Esophagus mucosa (tissue), 1 donor: ENCODE data around the gene CCDC78. TPM values are rescaled to one million over a fixed set of nuclear protein-coding genes. Genes with fewer than 3 reads are reported as not detected.
A peak's percentile ranks its signal among the peaks of the same experiment; 100 is the strongest.

ENCODE experiments used
- ATAC-seq: fragments of 200-7000 bp; cut with Tn5 transposase; one replicate; pipeline ENCODE4 v1.9.1; 2020
- total RNA-seq: library from RNA; stranded (reverse); gene quantifications from one replicate; pipeline ENCODE4 v1.2.4, GENCODE V29; 2023
- donor health status: DM: yes; HTN: yes; CAD: no.

Gene CCDC78
- total RNA-seq, 1 donor from 2014 or later = 0.40 TPM

DNA sequence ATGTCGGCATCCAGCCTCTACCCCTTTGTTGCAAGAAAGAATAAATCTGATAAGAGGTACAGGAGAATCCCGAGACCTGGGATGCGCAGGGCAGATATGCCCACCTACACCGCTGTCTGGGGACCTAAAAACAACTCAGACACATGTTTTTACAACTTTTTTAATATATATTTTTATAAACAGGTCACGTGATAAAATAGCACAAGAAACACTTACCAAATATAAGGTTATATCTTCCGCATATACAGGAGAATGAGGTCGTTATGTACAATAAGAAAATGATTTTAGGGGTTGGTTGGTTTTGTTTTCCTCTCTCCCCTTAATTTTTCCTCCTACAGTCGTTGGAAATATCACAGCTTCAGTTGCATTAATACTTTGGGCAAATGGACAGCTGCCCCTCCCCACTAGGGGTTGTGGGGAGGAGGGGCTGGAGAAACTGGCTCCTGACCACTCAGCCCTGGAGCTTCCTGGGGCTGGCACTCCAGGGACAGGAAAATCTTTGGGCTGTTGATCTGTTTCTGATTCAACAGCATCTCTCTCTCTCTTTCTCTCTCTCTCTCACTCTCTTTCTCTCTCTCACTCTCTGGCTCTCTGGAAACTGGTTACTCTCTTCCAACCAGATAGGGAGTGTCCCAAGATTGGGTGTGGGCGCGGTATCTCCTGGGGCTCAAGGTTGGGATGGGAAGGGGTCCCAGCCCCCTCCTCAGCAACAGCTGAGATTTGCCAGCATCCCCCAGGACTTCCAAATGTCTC, 33.7 kb downstream of the CCDC78 start:
- ATAC-seq = no peak

DNA sequence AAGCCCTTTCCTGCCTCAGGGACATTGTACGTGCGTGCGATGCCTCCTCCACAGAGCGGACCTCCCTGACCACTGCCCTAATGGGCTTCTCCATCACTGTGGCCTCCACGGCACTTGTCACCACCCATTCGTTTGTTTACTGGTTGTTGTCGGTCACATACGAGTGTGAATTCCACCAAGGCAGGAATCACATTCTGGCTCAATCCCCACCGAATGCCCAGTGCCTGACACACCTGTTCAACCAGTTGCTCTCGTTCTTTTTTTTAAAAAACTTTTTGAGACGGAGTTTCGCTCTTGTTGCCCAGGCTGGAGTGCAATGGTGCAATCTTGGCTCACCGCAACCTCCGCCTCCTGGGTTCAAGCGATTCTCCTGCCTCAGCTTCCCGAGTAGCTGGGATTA, 35.0 kb downstream of the CCDC78 start:
- peak; percentile 1 for ATAC-seq

DNA sequence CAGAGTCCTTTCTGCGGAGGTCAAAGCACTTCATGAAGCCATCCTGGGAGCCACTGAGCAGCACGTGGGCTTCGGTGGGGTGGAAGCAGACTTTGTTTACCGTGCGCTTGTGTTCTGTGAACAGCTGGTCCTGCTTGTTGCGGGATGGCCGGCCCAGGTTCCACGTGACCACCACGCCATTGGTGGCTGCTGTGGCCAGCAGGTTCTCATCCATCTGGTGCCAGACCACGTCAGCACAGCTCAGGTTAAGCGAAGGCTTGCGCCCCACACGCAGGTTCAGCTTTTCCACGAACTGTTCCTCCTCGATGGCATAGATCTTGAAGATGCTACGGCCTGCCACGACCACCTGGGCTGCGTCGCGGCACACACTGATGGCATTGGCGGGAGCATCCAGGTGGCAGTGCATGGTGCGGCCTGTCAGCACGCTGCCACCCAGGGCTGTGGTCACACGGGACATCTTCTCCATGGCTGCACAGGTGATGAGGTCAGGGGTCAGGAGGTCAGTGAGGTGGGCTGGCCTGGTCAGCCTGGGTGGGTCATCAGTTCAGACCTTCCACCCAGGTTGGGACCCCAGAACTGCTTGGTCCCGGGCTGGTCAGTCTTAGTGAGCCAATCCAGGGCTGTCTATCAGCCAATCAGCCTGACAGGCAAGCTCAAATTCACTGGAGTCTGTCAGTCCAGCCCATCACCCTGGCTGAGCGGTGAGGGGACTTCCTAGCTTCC, 36.9 kb downstream of the CCDC78 start:
- no peak for ATAC-seq

DNA sequence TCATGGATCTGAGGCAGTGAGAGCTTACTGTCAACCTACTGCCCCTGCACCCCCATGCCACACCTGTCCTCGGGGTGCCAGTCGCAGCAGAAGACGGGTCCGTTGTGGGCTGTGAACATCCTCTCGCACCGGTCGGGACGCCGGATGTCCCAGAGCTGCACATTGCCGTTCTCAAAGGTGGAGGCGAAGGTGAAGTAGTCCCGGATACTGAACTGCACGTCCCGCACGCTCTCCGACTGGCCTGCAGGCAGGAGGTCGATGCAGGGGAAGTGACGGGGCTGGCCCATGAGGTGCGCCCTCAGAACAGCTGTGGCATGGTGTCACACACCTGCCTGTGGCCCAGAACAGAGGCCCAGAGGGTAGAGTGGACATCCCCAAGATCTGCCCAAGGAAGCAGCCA, 38.7 kb downstream of the CCDC78 start:
- no peak for ATAC-seq

DNA sequence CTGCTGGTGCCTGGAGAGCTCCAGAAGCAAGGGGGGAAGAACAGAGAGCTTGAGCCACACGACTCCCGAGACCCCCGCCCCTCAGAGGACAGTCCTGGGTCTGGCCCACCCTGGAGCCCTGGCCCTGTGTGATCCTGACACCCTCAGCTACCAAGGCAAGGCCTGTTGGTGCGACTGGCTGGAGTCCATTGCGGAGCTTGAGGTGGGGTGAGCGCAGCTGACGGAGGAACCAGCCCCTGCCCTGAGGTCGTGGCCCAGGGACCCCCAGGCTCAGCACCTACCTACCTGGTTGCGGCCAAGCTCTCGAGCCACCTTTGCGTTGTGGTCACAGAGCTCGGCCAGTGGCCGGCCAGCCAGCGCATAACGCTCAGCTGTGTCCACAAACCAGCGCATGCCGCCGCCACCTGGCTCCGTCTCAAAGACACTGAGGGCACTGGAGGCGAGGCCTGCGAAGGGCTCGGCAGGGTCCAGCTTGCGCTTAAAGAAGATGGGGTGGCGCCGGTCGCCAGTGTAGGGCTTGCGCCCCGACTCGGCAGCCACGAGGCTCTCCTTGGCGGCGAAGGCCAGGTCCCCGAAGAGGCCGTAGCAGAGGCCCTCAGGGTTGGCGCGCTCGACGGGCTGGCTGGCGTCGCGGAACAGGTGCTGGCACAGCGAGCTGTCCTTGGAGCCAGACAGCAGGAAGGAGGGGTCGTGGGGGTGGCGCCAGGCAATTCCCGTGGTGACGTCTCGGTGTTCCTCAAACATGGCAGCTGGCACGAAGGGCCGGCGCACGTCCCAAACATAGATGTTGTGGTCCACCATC, 39.6 kb downstream of the CCDC78 start:
- ATAC-seq = no peak

DNA sequence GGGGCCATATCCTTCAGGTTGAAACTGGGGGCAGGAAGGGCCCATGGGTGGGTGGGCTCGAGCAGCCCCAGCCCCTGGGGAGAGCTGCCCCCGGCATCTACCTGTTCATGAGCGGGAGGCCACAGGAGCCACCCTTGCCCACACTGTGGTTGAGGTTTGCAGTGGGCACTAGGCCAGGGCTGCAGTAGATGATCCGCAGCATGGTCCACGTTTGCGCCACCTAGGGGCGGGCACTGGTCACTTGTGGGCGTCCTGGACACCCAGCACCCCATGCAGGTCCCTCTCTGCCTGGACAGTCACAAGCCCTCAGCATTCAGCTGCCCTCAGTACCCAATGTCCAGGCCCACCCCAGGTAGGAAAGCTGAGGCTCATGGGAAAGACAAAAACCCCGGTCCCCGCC, 40.3 kb downstream of the CCDC78 start:
- no peak for ATAC-seq

DNA sequence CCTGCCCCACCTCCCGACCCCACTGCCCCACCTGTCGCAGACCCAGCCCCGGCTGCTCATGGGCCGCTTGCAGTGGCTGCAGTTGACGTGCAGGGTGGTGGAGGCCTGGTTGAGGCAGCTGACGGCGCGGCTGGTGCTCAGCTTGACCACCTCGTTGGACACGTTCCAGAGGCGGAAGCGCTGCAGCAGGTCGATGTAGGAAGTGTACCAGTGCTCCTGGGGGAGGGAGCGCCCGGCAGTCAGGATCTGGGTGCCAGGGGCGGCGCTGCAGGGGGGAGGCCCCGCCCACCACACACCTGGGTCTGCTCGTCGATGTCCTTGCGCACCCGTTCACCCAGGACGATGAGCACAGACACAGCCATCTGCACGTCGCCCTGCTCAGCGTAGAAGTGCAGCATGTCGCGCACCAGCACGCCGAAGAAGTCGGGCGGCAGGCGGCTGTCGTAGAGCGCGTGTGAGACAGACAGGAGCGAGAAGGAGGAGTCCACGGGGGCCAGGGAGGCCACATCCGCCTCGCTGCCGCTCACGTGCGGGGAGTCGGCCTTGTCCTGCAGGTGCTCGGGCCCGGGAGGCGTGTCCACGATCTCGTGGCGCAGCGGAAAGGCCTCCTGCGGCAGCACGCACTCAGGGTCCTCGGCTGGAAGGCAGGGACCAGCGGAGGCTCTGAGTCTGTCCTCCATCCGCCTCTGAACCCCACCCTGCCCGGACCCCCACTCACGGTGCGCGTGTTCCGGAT, 41.1 kb downstream of the CCDC78 start:
- no peak for ATAC-seq

DNA sequence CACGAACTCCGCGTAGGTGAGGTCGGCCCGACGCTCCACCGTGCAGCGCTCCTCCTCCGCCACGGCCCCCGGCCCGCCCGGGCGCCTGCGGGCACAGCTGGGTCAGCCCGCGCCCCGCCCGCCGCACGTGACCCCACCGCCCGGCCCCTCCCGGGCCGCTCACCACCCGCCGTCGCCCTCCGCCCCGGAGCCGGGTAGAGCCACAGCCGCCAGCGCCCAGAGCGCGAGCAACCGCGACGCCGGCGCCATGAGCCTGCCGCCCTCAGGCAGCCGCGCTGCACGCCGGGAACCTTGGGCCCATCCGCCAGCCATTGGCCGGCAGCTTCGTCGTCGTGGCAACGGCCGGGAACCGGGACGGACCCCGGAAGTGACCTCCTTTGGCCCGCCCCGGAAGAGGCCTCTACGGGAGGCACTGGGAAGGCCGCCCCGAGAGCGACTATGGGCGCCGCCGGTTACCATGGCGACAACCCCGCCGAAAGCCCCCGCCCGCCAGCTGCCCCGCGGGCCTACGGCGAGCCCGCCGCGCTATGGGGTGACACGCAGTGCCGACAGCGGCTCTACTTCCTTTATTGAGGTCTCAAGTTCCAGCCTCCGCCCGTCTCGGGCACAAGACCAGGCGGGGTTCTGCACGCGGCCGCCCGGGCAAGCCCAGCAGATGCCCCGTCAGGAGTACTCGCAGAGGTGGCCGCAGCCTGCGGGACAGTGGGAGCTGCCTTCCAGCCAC, 42.0 kb downstream of the CCDC78 start, which contains the start of gene JMJD8:
Gene JMJD8 (minus strand): TSS at position 264 of the 724 bp plus-strand sequence. CDS start 15 bp downstream, at position 249.
- peak; percentile 69 for ATAC-seq

DNA sequence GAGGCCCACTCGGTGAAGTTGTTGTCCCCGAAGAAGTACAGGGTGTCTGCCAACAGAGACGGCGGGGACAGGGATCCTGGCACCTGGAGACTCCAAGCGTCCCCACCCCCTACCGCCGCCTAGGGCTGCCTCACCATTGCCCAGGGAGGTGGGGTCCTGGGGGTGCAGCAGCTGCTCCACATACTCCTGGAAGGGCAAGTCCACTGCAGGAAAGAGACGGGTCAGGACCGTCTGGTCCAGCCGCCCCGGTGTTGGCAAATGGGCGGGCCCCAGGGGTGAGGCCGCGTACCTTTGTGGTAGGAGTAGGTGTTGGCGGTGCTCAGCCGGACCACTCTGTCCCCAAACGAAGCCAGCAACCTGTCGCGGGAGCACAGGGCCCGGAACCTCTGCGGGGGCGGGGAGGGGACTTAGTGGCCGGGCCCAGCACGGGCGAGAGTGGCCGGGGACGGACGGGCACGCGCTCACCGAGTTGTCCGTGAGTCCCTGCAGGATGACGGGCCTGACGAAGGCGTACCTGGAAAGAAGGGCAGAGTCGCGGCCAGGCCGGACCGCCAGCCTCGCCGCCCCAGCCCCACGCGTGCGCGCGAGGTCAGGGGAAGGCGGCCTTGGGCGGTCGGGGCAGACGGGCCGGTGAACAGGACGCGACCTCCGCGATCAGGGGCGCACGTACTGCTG, 42.7 kb downstream of the CCDC78 start:
- ATAC-seq = peak; percentile 0

DNA sequence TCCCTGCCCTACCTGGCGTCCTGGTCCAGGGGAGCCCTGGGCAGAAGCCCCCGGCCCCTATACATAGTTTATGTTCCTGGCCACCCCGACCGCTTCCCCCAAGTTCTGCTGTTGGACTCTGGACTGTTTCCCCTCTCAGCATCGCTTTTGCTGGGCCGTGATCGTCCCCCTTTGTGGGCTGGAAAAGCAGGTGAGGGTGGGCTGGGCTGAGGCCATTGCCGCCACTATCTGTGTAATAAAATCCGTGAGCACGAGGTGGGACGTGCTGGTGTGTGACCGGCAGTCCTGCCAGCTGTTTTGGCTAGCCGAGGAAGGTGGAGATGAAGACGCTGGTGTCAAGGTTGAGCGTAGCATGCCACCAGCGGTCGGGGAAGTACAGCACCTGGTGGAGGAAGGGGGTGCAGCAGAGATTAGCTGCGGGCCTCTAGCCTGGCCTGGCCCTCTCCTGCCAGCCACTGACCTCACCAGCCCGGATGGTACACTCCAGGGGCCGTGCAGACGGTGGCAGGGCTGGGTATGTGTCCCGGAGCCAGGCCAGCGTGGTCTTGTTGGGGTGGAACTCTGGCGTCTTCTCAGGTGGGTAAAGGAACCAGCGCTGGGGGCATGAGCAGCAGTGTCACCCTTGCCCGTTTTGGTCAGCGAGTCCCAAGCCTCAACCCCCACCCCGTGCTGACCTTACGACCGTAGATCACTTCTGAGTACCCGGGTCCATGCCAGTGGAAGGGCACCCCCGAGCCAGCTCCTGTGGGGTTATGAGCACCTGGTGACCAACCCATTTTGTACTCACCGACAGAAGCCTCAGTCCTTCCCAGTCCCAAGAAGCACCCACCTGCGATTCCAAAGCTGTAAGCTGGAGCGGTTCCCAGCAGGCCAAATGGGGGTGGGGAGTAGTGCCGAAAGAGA, 43.5 kb downstream of the CCDC78 start:
- ATAC-seq = no peak

DNA sequence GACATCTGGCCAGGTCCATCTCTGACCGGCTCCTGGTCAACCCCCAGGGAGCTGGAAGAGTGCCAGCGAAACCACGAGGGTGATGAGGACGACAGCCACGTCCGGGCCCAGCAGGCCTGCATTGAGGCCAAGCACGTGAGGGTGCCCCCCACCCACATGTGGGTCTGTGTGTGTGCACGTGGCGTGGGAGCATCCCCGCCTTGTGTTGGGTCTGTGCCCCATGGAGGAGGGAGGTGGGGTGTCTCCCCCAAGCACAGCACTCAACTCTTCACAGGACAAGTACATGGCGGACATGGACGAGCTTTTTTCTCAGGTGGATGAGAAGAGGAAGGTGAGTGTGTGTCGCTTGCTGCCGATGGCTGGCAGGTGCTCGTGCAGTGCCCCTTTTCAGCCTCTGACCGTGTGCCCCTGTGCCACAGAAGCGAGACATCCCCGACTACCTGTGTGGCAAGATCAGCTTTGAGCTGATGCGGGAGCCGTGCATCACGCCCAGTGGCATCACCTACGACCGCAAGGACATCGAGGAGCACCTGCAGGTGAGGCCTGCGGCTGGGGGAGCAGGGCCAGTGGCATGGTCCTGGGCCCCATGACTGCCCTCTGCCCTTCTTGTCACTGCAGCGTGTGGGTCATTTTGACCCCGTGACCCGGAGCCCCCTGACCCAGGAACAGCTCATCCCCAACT, 44.4 kb downstream of the CCDC78 start:
- no peak for ATAC-seq

DNA sequence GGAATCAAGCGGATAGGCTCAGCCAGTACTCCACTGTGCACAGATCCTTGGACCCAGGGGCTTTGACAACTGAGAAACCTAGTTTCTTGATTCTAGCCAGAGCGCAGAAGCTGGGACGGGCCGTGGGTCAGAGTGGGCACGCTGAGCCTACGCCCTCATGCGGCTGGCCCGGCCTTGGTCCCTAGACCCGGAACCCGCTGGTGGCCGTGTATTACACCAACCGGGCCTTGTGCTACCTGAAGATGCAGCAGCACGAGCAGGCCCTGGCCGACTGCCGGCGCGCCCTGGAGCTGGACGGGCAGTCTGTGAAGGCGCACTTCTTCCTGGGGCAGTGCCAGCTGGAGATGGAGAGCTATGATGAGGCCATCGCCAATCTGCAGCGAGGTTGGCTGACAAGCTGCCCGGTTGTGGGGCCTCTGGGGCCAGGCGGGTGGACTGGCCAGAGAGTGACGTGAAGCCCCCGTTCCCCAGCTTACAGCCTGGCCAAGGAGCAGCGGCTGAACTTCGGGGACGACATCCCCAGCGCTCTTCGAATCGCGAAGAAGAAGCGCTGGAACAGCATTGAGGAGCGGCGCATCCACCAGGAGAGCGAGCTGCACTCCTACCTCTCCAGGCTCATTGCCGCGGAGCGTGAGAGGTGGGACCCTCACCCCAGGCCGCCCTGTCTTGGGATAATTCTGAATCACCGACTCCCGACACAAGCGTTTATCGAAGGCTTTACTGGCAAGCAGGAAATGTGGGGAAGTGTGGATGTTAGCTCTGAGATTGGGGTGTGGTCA, 45.1 kb downstream of the CCDC78 start:
- ATAC-seq = no peak

DNA sequence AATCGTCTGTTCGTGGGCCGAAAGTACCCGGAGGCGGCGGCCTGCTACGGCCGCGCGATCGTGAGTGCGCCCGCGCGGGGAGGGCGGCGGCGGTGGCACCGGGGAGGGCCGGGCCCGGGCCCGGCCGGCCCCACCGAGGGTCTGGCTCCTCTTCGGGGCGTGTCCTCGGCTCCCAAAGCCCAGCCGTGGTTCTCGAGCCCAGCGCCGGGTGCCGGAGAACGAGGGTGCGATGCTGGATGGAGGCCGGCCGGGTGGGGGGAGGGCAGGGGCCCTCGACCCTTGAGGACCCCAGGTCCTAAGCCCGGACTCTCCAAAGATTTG, 45.7 kb downstream of the CCDC78 start:
- no peak for ATAC-seq

DNA sequence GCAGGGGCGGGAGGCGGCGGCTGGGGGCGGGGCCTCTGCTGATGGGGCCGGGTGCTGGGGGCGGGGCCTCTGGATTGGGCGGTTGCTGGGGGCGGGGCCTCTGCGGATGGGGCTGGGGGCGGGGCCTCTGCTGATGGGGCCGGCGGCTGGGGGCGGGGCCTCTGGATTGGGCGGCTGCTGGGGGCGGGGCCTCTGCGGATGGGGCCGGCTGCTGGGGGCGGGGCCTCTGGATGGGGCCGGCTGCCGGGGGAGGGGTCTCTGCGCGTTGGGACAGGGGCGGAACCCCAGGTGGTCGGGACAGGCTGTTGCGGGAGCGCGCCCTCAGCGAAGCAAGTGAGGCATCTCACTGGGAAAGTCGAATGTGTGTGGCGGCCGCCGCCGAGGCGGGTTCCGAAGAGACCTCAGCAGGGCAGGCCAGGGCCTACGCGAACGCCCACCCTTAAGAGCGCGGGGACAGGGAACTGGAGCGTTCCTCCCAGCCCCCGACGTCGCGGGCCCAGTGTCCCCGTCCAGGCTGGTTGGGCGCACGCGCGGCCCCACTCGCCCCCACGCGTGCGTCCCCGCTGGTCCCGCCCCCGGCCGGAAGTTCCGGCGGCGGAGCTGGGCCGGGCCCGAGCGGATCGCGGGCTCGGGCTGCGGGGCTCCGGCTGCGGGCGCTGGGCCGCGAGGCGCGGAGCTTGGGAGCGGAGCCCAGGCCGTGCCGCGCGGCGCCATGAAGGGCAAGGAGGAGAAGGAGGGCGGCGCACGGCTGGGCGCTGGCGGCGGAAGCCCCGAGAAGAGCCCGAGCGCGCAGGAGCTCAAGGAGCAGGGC, 46.2 kb downstream of the CCDC78 start, which contains the start of gene STUB1:
Gene STUB1 (plus strand): TSS at position 597 of the 811 bp plus-strand sequence. CDS start 116 bp downstream, at position 713.
- peak; percentile 60 for ATAC-seq

DNA sequence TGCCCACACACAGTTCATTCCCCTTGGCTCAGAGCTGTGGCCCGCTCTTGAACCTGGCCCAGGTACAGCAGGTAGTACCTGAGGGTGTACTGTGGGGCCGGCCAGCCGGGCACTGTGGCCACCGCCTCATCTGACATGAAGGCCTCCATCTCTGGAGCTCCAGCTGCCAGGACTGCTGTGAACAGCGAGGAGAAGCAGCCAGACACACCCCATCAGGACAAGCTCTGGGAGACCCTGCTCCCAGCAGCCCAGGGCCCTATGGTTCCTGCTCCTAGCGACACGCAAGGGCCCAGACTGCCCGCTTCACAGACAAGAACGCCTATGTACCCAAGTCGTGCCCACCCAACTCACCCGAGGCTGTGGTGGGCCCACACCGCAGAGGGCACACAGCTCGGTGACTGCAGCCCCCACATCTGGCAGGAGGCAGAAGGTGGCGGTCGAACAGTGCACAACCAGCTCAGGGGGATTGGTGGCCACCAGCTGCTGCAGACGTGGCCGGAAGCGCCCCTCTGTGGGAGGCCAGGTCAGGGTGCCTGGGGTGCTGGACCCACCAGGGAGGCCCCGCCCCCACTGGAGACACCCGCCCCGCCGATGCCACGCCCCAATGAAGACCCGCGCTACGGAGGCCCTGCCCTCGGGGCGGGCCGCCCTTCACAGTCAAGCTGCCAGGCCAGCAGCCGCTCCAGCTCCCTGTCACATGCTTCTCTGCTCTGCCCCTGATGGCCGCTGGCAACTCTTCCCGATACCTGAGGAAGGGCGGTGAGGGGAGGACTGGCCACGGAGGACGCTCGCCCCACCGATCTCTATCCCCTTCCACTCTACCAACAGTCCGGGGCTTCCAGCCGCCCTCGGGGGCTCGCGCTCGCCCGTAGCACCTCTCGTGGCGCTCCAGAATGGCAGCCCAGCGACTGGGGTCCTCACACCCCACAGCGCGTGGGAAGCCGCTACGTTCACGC, 47.1 kb downstream of the CCDC78 start:
- ATAC-seq = no peak

DNA sequence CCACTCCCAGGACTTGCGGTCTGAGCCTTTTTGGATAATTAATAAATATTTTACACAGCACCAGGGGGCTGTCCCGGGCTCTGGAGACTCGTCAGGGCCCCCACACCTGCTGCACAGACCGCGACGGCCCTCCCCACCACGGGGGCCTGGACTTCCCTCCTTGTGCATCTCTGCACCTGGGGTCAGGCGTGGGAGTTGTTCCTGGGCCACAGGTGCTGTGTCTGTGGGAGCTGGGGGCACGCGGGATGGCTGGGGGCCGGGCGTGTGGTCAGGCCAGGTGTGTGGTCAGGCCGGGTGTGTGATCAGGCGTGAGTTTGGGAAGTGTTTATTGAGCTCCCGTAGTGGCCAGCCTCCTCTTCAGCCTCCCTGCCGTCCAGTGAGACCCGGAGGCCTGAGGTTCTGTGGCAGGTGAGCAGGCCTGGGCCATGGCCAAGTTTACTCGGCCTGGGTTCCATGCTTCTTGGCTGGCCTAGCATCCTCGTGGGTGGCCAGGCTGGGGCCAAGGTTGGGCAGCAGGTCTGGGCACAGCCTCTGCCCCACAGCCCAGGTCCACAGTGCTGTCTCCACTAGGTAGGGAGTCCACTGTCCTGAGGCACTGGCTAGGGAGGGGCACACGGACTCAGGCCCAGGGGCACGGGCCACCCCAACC, 47.9 kb downstream of the CCDC78 start:
- no peak for ATAC-seq
